ENCODE measurements around the gene SLC39A13.

DNA sequence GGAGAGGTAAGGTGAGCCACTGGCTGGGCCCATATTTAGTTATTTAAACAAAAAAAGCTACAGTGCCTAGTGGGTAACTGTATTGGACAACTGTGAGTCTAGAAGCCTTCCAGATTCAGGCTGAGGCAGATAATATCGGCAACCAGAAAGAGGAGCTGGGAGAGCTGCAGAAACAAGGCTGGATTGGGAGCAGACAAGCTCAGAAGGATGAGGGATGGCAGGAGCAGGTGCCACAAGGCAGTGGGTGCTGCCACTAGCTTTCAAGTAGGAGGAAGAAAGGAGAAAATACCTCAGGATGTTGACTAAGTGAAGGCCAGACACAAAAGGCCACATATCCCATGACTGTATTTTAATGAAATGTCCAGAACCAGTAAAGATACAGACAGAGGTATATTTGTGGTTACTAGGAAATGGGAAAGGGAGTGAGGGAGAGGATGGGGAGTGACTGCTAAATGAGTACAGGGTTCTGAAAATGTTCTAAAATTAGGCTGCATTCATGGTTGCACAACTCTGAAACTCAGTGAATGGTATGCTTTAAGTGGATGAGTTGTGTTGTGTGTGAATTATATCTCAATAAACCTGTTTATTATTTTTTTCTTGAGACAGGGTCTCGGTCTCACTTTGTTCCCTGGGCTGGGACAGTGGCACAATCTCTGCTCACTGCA is 52.3 kb downstream of the SLC39A13 start:
- no peak for TF ChIP-seq POLR2AphosphoS5 (IDR thresholded peaks at IDR 0.05; ENCODE audit: low read depth, low read length)
- TF ChIP-seq, protein P1, sequence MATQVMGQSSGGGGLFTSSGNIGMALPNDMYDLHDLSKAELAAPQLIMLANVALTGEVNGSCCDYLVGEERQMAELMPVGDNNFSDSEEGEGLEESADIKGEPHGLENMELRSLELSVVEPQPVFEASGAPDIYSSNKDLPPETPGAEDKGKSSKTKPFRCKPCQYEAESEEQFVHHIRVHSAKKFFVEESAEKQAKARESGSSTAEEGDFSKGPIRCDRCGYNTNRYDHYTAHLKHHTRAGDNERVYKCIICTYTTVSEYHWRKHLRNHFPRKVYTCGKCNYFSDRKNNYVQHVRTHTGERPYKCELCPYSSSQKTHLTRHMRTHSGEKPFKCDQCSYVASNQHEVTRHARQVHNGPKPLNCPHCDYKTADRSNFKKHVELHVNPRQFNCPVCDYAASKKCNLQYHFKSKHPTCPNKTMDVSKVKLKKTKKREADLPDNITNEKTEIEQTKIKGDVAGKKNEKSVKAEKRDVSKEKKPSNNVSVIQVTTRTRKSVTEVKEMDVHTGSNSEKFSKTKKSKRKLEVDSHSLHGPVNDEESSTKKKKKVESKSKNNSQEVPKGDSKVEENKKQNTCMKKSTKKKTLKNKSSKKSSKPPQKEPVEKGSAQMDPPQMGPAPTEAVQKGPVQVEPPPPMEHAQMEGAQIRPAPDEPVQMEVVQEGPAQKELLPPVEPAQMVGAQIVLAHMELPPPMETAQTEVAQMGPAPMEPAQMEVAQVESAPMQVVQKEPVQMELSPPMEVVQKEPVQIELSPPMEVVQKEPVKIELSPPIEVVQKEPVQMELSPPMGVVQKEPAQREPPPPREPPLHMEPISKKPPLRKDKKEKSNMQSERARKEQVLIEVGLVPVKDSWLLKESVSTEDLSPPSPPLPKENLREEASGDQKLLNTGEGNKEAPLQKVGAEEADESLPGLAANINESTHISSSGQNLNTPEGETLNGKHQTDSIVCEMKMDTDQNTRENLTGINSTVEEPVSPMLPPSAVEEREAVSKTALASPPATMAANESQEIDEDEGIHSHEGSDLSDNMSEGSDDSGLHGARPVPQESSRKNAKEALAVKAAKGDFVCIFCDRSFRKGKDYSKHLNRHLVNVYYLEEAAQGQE (IDR thresholded peaks at IDR 0.05; ENCODE audit: insufficient read depth in 1 of 2, low read depth in 2 of 2, low read length in 2 of 2), result no peak
- TF ChIP-seq TAF1 (IDR thresholded peaks at IDR 0.05; ENCODE audit: borderline replicate concordance, insufficient read depth, low read length), result no peak
- TF ChIP-seq SIN3A (IDR thresholded peaks at IDR 0.05; ENCODE audit: borderline replicate concordance, insufficient read depth, low read length), result no peak

Measured in PFSK-1 (cell line).